ENCODE measurements around the gene SCGN.

The SCGN gene

DNA sequence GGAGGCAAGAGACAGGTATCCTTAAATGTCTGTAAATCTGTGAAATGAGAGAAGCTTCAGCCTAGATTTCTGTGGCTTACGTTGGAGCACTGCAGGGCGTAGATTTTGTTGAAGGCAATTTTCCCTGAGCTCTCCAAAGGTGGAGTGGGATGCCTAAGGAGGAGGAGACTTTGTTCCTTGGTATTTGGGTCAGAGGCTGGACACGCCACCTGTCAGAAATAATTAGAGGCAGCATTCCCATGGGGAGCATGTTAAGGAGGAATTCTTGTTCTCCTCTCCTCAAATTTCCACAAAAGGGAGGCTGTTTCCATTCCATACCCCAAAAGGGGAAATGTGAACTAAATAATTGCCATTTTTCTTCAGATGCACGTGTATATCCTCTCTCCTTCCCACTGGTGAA is 11.1 kb upstream of the SCGN start:
- DNase-seq (ENCODE audit: low spot score), result no peak

DNA sequence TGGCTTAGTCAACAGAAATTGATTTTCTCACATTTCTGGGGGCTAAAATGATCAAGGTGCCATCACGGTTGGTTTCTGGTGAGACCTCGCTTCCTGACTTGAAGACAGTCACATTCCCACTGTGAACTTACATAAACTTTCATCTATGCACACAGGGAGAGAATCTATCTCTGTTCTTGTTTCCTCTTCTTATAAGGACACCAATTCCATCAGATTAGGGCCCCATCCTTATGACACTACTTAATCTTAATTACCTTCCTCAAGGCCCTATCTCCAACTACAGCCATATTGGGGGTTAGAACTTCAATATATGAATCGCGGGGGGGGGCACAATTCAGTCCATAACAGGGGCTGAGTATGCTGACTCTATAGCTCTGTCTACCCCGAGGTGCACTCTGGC is 10.6 kb upstream of the SCGN start:
- no peak for DNase-seq (ENCODE audit: low spot score)

- no peak for DNase-seq (ENCODE audit: low spot score)
Measured at GRCh38 chr6:25641940-25642666, 9.9 kb upstream of the SCGN start.

- DNase-seq (ENCODE audit: low spot score), result no peak
Measured at GRCh38 chr6:25642667-25643328, 9.2 kb upstream of the SCGN start.

DNA sequence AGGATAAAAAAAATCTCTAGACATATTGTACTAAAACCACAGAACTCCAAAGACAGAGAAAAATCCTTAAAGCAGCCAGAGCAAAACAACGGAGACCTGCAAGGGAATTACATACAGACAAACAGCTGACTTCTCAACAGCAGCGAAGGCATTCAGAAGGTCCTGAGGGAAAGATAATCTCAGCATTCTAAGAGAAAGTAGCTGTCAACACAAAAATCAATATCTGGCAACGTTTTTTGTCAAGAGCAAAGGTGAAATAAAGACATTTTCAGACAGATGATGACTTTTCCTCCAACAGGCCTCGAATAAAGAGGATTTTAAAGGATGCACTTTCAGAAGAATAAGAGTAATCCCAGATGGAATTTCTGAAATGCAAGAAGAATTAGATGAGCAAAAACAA is 6.1 kb upstream of the SCGN start:
- DNase-seq (ENCODE audit: low spot score), result no peak

- DNase-seq (ENCODE audit: low spot score), result no peak
Measured at GRCh38 chr6:25649611-25650010, 2.4 kb upstream of the SCGN start.

DNA sequence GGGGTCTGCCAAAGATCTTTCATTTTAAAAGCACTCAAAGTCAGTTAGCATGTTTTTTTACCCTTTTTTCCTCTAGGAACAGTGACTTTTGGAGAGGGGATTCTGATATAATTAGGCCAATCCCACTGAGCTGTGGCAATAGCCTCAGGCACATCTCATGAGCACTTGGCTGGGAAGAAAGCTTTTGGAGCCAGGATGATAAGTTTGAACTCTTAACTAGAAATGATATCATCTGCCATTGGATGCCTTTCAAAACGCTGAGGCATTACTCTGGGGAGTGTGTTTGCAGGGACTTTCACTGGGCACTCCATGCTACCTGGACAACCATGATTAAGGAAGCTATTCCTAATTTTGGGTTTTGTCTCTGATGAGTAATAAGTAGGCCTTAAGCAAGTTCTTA is 3.7 kb downstream of the SCGN start:
- DNase-seq (ENCODE audit: low spot score), result no peak

GRCh38 chr6:25659633-25660368 is 7.8 kb downstream of the SCGN start:
- DNase-seq (ENCODE audit: low spot score), result no peak

GRCh38 chr6:25660512-25660911 is 8.5 kb downstream of the SCGN start:
- peak; percentile 50 for DNase-seq (ENCODE audit: low spot score)

GRCh38 chr6:25661129-25661779 is 9.2 kb downstream of the SCGN start:
- DNase-seq (ENCODE audit: low spot score), result no peak

DNA sequence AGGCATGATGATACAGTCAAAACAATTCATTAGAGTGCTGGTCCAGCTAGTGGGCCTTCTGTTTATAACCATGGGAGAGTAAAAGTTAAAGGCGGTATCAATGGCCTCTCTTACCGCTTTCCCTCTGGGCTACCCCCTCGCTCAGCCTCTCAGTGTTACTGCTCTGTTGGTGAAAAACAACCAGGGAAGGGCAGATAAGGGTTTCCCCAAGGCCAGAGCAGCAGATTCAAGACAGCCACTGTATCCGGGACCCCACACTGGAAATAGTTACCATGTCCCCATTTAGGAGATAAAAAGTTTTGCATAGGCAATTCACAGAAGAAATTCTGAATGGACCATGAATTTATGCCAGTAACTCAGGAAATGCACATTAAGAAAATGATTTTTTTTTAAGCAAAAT is 13.4 kb downstream of the SCGN start:
- no peak for DNase-seq (ENCODE audit: low spot score)

GRCh38 chr6:25669413-25669812 is 17.4 kb downstream of the SCGN start:
- DNase-seq (ENCODE audit: low spot score), result no peak

GRCh38 chr6:25670208-25670607 is 18.2 kb downstream of the SCGN start:
- DNase-seq (ENCODE audit: low spot score), result no peak

GRCh38 chr6:25670793-25671513 is 18.9 kb downstream of the SCGN start:
- DNase-seq (ENCODE audit: low spot score), result no peak

DNA sequence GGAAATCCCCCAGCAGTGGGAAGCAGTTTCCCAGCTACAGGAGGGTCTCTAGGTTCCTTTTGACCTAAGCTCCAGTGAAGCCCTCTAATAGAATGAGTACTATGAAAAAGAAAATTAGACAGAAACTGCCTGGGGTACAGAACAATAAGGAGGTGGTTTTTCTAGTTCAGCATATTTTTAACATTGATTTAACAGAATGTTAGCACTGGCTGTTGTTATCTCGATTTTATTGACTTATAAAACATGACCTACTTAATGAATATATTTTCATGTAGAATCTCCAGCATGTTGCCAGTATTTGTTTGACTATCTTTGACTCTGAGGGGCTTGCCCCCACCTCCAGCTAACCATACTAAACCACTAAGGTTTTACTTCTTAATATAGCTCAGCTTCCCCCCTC is 19.6 kb downstream of the SCGN start:
- DNase-seq (ENCODE audit: low spot score), result no peak

DNA sequence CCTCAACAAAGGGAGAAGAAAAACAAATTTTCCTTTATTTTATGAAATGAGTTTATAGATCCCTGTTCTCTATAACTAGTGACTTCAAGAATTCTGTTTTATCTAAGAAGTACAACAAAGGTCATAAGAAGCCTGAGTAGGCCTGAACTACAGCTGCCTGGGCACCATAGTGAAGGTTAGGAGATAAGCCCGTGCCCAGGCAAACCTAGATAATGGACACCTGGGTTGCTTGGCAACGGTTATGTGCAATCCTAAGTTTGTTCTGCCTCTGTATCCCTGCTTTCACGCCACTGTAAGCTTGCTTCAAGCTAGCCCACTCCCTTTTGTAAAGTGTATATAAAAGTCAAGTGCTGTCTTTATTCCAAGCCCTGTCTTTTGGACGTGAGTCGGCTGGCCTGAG is 23.2 kb downstream of the SCGN start:
- no peak for DNase-seq (ENCODE audit: low spot score)

GRCh38 chr6:25676775-25677174 is 24.8 kb downstream of the SCGN start:
- no peak for DNase-seq (ENCODE audit: low spot score)

DNA sequence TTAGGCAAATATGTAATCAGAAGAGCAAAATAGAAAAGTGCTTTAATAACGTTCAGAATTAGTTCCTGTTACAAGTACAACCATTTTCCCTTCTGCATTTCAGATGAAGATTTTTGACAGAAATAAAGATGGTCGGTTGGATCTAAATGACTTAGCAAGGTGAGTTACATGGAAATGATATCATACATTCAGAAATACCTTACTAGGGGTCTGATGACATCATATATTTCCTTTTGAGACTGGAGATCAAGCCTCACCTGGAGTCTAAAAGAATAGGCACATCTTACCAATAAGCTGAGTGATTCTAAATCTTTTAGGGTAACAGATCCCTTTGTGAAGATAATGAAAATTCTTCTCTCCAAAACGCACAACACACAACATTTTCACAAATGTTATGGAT is 29.8 kb downstream of the SCGN start:
- DNase-seq (ENCODE audit: low spot score), result no peak

DNA sequence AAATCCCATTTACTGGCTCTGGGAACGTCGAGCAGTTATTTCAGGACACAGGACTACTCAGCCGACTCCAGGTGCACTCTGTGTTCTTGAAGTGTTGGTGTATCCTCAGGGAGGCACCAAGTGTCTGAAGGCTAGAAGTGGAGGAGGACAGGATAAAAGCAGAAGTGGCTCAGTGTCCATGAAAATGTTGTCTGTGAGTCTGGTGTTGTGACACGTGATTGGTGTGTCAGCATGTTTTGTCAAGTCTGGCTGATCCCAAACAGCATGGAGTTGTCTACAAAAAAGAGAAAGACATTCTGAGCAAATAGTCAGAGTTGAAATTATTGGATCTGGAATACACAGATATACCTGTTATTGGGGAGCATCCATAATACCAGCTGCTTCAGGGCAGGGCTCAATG is 30.3 kb downstream of the SCGN start:
- DNase-seq (ENCODE audit: low spot score), result no peak

GRCh38 chr6:25684565-25684964 is 32.5 kb downstream of the SCGN start:
- no peak for DNase-seq (ENCODE audit: low spot score)

GRCh38 chr6:25685251-25685650 is 33.2 kb downstream of the SCGN start:
- no peak for DNase-seq (ENCODE audit: low spot score)

GRCh38 chr6:25685896-25686295 is 33.9 kb downstream of the SCGN start:
- DNase-seq (ENCODE audit: low spot score), result no peak

All from kidney capillary endothelial cell (primary cell).